H1 (cell line): ENCODE results near the gene MEGF11.

Source experiments
- CBX8 ChIP-seq: fragments of 300-800, 300-1000 bp; sonication (generic); IDR thresholded peaks from 2 replicates; pipeline ENCODE4 v1.7.1; 2016; ENCODE audit warnings: low read depth, low read length, borderline replicate concordance
- PHF8 ChIP-seq: fragments of 200-600 bp; sonication (generic); conservative IDR thresholded peaks from 2 replicates; pipeline ENCODE4 v1.7.1; 2012; ENCODE audit warnings: low read depth, mild to moderate bottlenecking, inconsistent platforms, low read length, moderate library complexity
- POLR2A ChIP-seq, 2 experiments: IDR thresholded peaks; 1 replicate in 1 of 2; 2 replicates in 1 of 2; pipeline ENCODE4 v1.6.1; 2011; ENCODE audit warnings: low read depth in 2 of 2, low read length in 2 of 2, mild to moderate bottlenecking in 2 of 2; ENCODE audit errors: control extremely low read depth in 1 of 2
- POLR2AphosphoS5 ChIP-seq: IDR thresholded peaks from 2 replicates; pipeline ENCODE4 v1.6.1; 2011; ENCODE audit warnings: low read depth, low read length
- RFX5 ChIP-seq: IDR thresholded peaks from 2 replicates; pipeline ENCODE4 v1.6.1; 2011; ENCODE audit warnings: low read depth, low read length, improper control_type of control experiment, borderline replicate concordance
- SRF ChIP-seq: IDR thresholded peaks from 2 replicates; pipeline ENCODE4 v1.6.1; 2011; ENCODE audit warnings: mild to moderate bottlenecking, low read depth, low read length, moderate library complexity
- TAF1 ChIP-seq: IDR thresholded peaks from 2 replicates; pipeline ENCODE4 v1.6.1; 2011; ENCODE audit warnings: mild to moderate bottlenecking, low read depth, low read length
- TF ChIP-seq, protein P1 (sequence below), 3 experiments: IDR thresholded peaks; 1 replicate in 2 of 3; 2 replicates in 1 of 3; pipeline versions ENCODE4 v1.5.1 to v1.6.1; 2011; ENCODE audit warnings: low read length in 3 of 3, mild to moderate bottlenecking in 3 of 3, inconsistent platforms in 2 of 3, low read depth in 1 of 3, moderate library complexity in 1 of 3; ENCODE audit not compliant: insufficient read depth in 1 of 3; ENCODE audit errors: control extremely low read depth in 1 of 3

- no peak for TF ChIP-seq POLR2AphosphoS5
- TF ChIP-seq, protein P1, sequence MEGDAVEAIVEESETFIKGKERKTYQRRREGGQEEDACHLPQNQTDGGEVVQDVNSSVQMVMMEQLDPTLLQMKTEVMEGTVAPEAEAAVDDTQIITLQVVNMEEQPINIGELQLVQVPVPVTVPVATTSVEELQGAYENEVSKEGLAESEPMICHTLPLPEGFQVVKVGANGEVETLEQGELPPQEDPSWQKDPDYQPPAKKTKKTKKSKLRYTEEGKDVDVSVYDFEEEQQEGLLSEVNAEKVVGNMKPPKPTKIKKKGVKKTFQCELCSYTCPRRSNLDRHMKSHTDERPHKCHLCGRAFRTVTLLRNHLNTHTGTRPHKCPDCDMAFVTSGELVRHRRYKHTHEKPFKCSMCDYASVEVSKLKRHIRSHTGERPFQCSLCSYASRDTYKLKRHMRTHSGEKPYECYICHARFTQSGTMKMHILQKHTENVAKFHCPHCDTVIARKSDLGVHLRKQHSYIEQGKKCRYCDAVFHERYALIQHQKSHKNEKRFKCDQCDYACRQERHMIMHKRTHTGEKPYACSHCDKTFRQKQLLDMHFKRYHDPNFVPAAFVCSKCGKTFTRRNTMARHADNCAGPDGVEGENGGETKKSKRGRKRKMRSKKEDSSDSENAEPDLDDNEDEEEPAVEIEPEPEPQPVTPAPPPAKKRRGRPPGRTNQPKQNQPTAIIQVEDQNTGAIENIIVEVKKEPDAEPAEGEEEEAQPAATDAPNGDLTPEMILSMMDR (IDR thresholded peaks at IDR 0.05; ENCODE audit: control extremely low read depth in 1 of 3, insufficient read depth in 1 of 3, low read depth in 1 of 3, low read length in 3 of 3) = no peak
- TF ChIP-seq RFX5 = no peak
- no peak for TF ChIP-seq CBX8
- no peak for TF ChIP-seq PHF8
- TF ChIP-seq TAF1 = no peak
- TF ChIP-seq POLR2A (IDR thresholded peaks at IDR 0.05; ENCODE audit: control extremely low read depth in 1 of 2, low read depth in 2 of 2, low read length in 2 of 2) = no peak
- no peak for TF ChIP-seq SRF
These were observed 258.7 kb downstream of the MEGF11 start for GRCh38 chr15:65994832-65995231.
